AG04450 (cell line): ENCODE results near the gene SLC16A4. TPM values are rescaled to one million over a fixed set of nuclear protein-coding genes. Genes with fewer than 3 reads are reported as not detected.

ENCODE experiments used
- CTCF ChIA-PET: fragments of 300-600, 350-600 bp; formaldehyde crosslinking; extraction: SDS; loops from one replicate; lab custom pipeline; 2022; ENCODE audit warnings: antibody characterized with exemption, inconsistent platforms; lab: Charles Lee
- POLR2A ChIA-PET: fragments of 350-600 bp; formaldehyde crosslinking; extraction: SDS; loops from one replicate; lab custom pipeline; 2021; ENCODE audit warnings: antibody characterized with exemption, inconsistent platforms; lab: Yijun Ruan, JAX
- DNase-seq: peaks from one replicate; pipeline ENCODE4 v3.0.0-alpha.2; 2011; ENCODE audit warnings: low read depth, low spot score
- H3K27ac ChIP-seq: one replicate; pipeline ENCODE4 v1.5.1; 2012; ENCODE audit warnings: low read depth, low read length, control low read depth
- H3K27me3 ChIP-seq: one replicate; pipeline ENCODE4 v1.6.0; 2012; ENCODE audit warnings: low read length; ENCODE audit not compliant: control insufficient read depth, insufficient read depth
- H3K4me3 ChIP-seq: 2 replicates; pipeline ENCODE4 v1.5.1; 2011; ENCODE audit warnings: mild to moderate bottlenecking, low read depth, low read length, control low read depth
- H3K9me3 ChIP-seq: 2 replicates; pipeline ENCODE4 v1.5.1; 2012; ENCODE audit warnings: low read length; ENCODE audit not compliant: control insufficient read depth, insufficient read depth
- CTCF ChIP-seq: IDR thresholded peaks from 2 replicates; pipeline ENCODE4 v1.5.1; 2011; ENCODE audit warnings: low read depth, low read length, control low read depth, inconsistent platforms
- polyA plus RNA-seq: library from polyadenylated mRNA; depleted of rRNA; stranded (reverse); fragments of >200 nt; gene quantifications from 2 replicates; pipeline ENCODE4 v1.2.3, GENCODE V29; 2011

SLC16A4 gene
- polyA plus RNA-seq, 1 experiment = 98.8 TPM

GRCh38 chr1:110348050-110348449, 42.8 kb downstream of the SLC16A4 start:
- H3K9me3 ChIP-seq = no peaks in the 10 kb centered on the region
- TF ChIP-seq CTCF = no peak
- no peak overlapping the region for H3K27ac ChIP-seq
- no peak overlapping the region for H3K4me3 ChIP-seq
- H3K27me3 ChIP-seq = no peaks in the 10 kb centered on the region
- DNase-seq = no peak
- CTCF ChIA-PET = interaction anchor here (0.6 to 3.4 kb wide), 5 partner anchors 9 to 145 kb away, joined by 3 to 23 read pairs (median 3); partner anchors contain the start of gene RBM15
- POLR2A ChIA-PET = interaction anchor here (0.6 to 2.6 kb wide), 2 partner anchors 9 to 44 kb away, joined by 4 to 15 read pairs; partner anchors contain the start of gene RBM15

DNA sequence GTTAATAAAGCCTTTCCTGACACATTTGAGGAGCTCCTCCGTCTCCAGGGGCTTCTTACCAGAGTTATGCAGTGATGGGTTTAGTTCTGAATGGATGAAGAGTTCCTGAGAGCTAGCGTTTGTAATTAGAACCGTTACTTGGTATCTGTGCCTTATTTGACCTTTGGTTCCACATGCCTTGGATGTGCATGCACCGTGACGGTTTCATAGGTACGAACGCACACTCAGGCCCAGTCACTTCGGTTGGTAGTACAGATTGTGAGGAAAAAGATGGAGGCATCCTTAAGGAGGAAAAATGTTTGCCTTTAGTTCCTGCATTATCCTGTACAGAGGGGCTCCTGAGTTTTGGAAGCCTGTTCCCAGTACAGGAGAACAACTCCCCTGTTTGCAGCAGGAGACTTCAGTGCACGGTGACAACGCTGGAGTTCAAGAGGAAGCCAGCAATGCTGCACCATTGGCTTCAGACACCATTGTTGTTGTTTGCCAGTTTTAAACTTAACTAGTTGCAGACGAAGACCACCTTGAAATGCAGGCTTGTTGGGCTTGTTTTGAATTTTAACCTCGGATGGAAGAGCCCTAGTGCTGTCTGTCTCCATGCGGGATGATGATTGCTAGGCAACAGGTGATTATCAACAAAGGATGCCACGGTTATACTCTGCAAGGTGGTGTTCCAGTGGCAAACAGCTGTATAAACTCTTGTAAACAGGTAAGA, 43.5 kb downstream of the SLC16A4 start:
- H3K27me3 ChIP-seq = no peaks in the 10 kb centered on the region
- no peak overlapping the region for H3K4me3 ChIP-seq
- no peak overlapping the region for H3K27ac ChIP-seq
- no peak for DNase-seq
- POLR2A ChIA-PET = interaction anchor here (0.6 to 2.6 kb wide), 2 partner anchors 8 to 44 kb away, joined by 4 to 15 read pairs; partner anchors contain the start of gene RBM15
- CTCF ChIA-PET = interaction anchor here (0.5 to 3.4 kb wide), 7 partner anchors 8 to 668 kb away, joined by 3 to 23 read pairs (median 4); partner anchors contain the start of gene RBM15
- no peak for TF ChIP-seq CTCF
- H3K9me3 ChIP-seq = no peaks in the 10 kb centered on the region

DNA sequence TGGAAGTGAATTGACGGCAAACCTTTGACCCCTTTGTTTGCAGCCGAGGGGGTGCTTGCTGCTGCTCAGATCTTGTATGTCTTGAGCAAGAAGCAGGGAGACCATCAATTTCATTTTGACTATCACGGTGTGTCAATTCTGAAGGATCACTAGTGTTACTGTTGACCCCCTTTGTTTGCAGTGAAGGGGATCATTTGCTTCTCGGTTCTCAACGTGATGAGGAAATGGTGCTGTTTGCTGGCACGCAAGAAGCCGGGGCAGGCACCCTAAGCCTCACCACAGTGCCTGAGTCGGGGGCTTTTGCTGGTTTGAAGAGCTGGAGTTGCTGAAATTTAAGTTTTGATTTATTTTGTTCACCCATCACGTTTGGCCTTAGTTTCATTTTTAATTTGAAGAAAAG, 44.1 kb downstream of the SLC16A4 start:
- no peaks in the 10 kb centered on the region for H3K9me3 ChIP-seq
- no peak for TF ChIP-seq CTCF
- ChIA-PET POLR2A (no interaction called here), CTCF (interaction anchor here (1.4 to 3.4 kb wide), 4 partner anchors 8 to 258 kb away, joined by 4 to 23 read pairs (median 8); partner anchors contain the start of gene RBM15)
- no peak for DNase-seq
- H3K4me3 ChIP-seq = no peak overlapping the region
- H3K27ac ChIP-seq = no peak overlapping the region
- no peaks in the 10 kb centered on the region for H3K27me3 ChIP-seq

DNA sequence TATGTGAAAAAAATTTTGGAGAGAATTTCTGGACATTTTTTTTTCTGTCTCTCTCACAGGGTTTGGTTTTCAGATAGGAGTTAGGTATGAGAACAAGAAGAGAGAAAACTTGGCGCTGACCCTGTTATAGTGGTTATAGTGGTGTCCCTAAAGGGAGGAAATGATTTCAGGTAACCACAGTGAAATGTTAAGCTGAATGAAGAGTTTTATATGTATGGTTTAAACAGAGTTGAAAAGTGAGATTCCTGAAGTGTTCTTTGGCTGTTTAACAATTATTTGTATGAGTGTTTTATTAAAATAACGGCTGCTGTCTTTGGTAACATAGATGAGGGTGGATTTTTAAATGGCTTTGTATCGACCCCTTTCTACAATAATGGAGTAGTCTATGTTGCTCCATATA, 45.3 kb downstream of the SLC16A4 start:
- ChIA-PET POLR2A (no interaction called here), CTCF (interaction anchor here (1.4 to 3.3 kb wide), 2 partner anchors 151 to 257 kb away, joined by 4 to 11 read pairs; no protein-coding TSS in a partner anchor)
- no peak for DNase-seq
- Histone ChIP-seq H3K9me3 (no peaks in the 10 kb centered on the region; the same call in 1 of the 2 replicates), H3K27ac (no peak overlapping the region), H3K4me3 (no peak overlapping the region), H3K27me3 (no peaks in the 10 kb centered on the region)
- TF ChIP-seq CTCF = no peak

DNA sequence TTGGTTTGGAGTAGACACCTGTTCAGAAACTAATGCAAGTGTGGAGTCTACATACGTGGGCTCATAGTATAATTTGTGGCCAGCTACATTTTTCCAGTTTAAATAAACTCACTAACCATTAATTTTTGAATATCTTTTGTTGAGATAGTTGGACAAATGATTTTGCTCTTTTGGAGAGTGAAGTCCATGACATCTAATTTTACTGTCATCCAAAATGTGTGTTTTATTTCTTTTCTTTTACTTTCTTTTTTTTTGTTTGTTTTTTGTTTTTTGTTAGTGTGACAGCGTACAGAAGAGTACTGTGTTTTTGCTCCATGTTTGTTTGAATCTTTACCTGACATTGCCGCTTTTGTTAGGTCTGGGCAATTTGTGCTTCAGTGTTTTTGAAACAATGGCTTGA, 46.7 kb downstream of the SLC16A4 start:
- Histone ChIP-seq H3K4me3 (no peak overlapping the region), H3K9me3 (no peaks in the 10 kb centered on the region; the same call in 1 of the 2 replicates), H3K27ac (no peak overlapping the region), H3K27me3 (no peaks in the 10 kb centered on the region)
- DNase-seq = no peak
- no peak for TF ChIP-seq CTCF
- POLR2A ChIA-PET = no interaction called here
- CTCF ChIA-PET = interaction anchor here (1.0 to 3.3 kb wide), 4 partner anchors 31 to 152 kb away, joined by 3 to 12 read pairs (median 10); no protein-coding TSS in a partner anchor
